GM19438 (cell line): ENCODE measurements around the gene BIN1.
A peak's percentile ranks its signal among the peaks of the same experiment; 100 is the strongest.

Source experiments
- ATAC-seq: cut with Tn5 transposase; IDR thresholded peaks from one replicate; pipeline ENCODE4 v1.9.1; 2021; ENCODE audit warnings: low read depth; ENCODE audit not compliant: unreplicated experiment

Gene BIN1

DNA sequence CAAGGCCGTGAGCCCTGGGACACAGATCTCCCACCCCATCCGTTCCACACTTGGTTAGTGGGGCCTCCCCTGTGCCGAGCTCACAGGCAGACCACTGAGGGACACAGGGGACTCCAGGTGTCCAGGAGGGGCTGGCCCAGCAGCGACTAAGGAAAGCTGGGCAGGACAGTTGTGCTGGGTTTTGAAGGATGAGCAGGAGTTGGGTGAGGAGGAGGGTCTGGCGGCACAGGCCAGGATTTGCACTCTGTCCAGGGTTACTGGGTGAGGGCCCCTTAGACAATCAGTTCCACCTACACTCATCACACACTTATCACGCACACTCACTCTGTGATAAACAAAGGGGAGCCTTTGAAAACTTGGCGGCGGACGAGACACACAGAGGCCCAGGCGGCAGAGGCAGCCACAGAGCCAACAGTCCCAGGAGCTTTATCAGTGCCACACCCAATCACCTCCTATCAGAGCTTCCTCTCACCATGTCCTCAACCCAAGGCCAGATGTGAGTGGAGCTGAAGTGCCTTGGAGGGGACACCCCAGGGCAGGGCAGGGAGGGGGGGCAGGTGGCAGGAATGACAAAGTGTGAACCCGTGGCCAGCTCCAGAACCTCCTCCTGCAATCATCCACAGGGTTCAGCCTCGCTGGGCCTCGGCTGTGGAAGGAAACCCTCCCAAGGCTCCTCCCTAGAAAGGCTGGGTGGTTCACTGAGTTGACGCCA lies 26.6 kb downstream of the BIN1 start:
- ATAC-seq: no peak

- ATAC-seq: no peak
Measured at GRCh38 chr2:127079358-127079920, 27.5 kb downstream of the BIN1 start.

GRCh38 chr2:127078666-127079270 lies 28.2 kb downstream of the BIN1 start:
- ATAC-seq: no peak

- ATAC-seq: no peak
Measured at GRCh38 chr2:127078028-127078427, 28.9 kb downstream of the BIN1 start.

GRCh38 chr2:127076924-127077323 lies 30.0 kb downstream of the BIN1 start:
- ATAC-seq: no peak

GRCh38 chr2:127076290-127076689 lies 30.7 kb downstream of the BIN1 start:
- ATAC-seq: no peak

- ATAC-seq: no peak
Measured at GRCh38 chr2:127075821-127076220, 31.1 kb downstream of the BIN1 start.

GRCh38 chr2:127074936-127075335 lies 32.0 kb downstream of the BIN1 start:
- no peak for ATAC-seq

- ATAC-seq: no peak
Measured at GRCh38 chr2:127074358-127074757, 32.6 kb downstream of the BIN1 start.

DNA sequence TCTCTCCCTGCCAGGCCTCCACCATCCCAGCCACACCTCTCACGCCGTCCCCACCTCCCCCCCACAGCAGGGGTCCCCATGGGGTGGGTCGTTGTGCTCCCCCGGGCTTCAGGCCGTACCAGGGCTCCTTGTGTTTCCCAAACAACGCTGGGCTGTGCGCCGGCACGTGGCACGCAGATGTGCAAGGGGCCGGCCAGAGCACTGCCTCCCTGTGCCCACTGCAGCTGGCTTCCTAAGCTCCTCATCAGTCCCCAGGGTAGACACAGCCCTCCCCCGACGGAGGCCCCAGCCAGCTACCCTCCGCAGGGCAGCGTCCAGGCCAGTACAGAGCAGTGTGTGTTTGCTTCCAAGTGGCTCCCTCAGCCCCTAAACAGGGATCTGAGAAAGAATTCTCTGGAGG lies 34.0 kb downstream of the BIN1 start:
- no peak for ATAC-seq

- ATAC-seq: no peak
Measured at GRCh38 chr2:127072396-127072795, 34.6 kb downstream of the BIN1 start.

DNA sequence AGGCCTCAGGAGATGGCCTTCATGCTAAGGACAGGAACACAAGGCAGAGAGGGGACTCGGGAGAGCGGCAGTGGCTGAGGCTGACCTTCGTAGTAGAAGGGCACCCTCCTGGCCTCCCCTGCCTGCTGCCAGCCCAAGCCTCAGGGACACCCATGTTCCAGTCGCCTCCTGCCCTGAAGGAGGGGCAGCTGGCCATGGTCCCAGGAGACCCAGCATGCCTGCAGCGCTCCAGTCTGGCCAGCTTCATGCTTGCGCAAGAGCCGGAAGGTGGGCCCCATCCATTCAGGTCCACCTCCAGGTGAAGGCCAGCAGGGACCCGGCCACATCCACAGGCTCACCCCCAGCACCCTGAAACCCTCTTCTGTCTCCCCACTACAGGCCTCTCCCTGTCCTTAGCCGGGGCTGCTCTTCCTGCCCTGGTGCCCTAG lies 35.0 kb downstream of the BIN1 start:
- no peak for ATAC-seq

- no peak for ATAC-seq
Measured at GRCh38 chr2:127070221-127070620, 36.7 kb downstream of the BIN1 start.

GRCh38 chr2:127069536-127069935 lies 37.4 kb downstream of the BIN1 start:
- no peak for ATAC-seq

GRCh38 chr2:127069003-127069402 lies 38.0 kb downstream of the BIN1 start:
- ATAC-seq: no peak

GRCh38 chr2:127068351-127068741 lies 38.6 kb downstream of the BIN1 start:
- ATAC-seq: no peak

GRCh38 chr2:127067620-127068350 lies 39.2 kb downstream of the BIN1 start:
- peak; percentile 43 for ATAC-seq

DNA sequence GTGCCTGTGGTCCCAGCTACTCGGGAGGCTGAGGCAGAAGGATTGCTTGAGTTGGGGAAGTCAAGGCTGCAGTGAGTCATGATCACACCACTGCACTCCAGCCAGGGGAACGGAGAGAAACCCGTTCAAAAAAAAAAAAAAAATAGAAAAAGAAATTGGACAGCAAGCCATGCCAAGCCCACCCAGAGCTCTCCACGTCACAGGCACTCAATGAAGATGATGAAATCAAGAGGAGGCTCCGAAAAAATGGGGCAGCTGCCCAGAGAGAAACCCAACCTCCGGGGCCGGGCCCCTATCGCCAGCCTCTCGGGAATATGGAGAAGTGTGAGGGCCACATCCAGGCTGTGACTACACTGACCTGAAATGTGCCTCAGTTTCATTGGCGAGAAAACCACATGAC lies 40.0 kb downstream of the BIN1 start:
- no peak for ATAC-seq

DNA sequence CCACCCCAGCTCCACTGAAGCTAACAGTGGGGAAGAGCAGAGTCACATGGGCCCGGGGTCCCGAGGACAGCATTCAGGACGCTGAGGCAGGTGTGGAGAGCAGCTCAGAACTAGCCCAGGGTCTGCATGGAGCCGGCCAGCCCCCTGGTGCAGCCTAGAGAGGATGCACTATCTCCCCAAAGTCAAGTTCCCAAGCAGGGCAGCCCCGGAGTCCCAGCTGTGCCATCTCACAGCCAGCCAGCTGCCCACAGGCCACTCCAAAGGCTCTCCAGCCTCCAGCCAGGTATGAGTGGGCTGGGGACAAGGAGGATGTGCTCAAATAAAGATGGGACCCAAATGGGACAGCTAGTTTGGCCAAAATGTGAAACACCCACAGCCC lies 41.0 kb downstream of the BIN1 start:
- no peak for ATAC-seq

- no peak for ATAC-seq
Measured at GRCh38 chr2:127065299-127065939, 41.5 kb downstream of the BIN1 start.

GRCh38 chr2:127064642-127065250 lies 42.2 kb downstream of the BIN1 start:
- ATAC-seq: peak; percentile 84
